ENCODE data around the gene GRAMD4. TPM values are rescaled to one million over a fixed set of nuclear protein-coding genes. Genes with fewer than 3 reads are reported as not detected.

The GRAMD4 gene
- total RNA-seq, 1 experiment from 2014 or later: 19.8 TPM

GRCh38 chr22:46727813-46728364 lies 107.7 kb downstream of the GRAMD4 start:
- peaks cover 2% of the 10 kb centered on the region; the same call in 1 of the 2 replicates for H3K4me1 ChIP-seq (ENCODE audit: insufficient read depth, low read length)
- H3K18ac ChIP-seq (ENCODE audit: insufficient read length, low read depth, low read length): no peak overlapping the region
- no peak overlapping the region for H3K4ac ChIP-seq (ENCODE audit: low read depth, low read length)
- H3K4me2 ChIP-seq (ENCODE audit: insufficient read depth, insufficient read length, low read length): no peak overlapping the region
- H3K9ac ChIP-seq (ENCODE audit: extremely low read depth, insufficient read length, low read length): no peak overlapping the region
- WGBS (ENCODE audit: extremely low coverage, insufficient read length, low lambda C conversion rate): no CpG with 5 or more reads among the region's 19 CpGs
- H4K91ac ChIP-seq (ENCODE audit: insufficient read length, low read depth, low read length): no peak overlapping the region
- no peaks in the 10 kb centered on the region for H3K23me2 ChIP-seq (ENCODE audit: insufficient read length, low read depth, low read length, poor library complexity, severe bottlenecking)
- H2AFZ ChIP-seq (ENCODE audit: low read length): no peak overlapping the region
- no peak overlapping the region for H4K8ac ChIP-seq (replicated peaks; ENCODE audit: insufficient read length, low read depth, low read length)
- H2AK5ac ChIP-seq (ENCODE audit: insufficient read length, low read length): no peak overlapping the region
- H3K27ac Mint-ChIP-seq: 0 out of 7 replicates have a peak overlapping the region, but pooled peaks of 1 of the 3 experiments have one; percentile 40
- no peak overlapping the region for H3K4me3 Mint-ChIP-seq
- H2BK5ac ChIP-seq (ENCODE audit: insufficient read length, low read length): no peak overlapping the region
- no peaks in the 10 kb centered on the region for H3K9me3 Mint-ChIP-seq
- peaks cover 2 to 19% (median 8%) of the 10 kb centered on the region in 3 experiments; a peak in 6 of 7 replicates for H3K36me3 Mint-ChIP-seq (ENCODE audit: insufficient read depth in 1 of 3, low read depth in 3 of 3)
- no peak overlapping the region for H2BK120ac ChIP-seq (ENCODE audit: low read depth, low read length, poor library complexity, severe bottlenecking)
- no peaks in the 10 kb centered on the region for H3K9me3 ChIP-seq (ENCODE audit: control insufficient read depth, low read depth, low read length)
- no peak overlapping the region for H3K23ac ChIP-seq (ENCODE audit: insufficient read length, low read depth, low read length)
- H3T11ph ChIP-seq (ENCODE audit: low read length): no peak overlapping the region
- H3K27me3 ChIP-seq (ENCODE audit: insufficient read depth, low read length): no peaks in the 10 kb centered on the region
- H2BK12ac ChIP-seq (ENCODE audit: insufficient read length, low read depth, low read length): no peak overlapping the region
- no peak overlapping the region for H3K56ac ChIP-seq (ENCODE audit: insufficient read length, low read depth, low read length)
- H4K20me1 ChIP-seq (ENCODE audit: control insufficient read depth, insufficient read depth, insufficient read length): peaks cover 10% of the 10 kb centered on the region
- no peaks in the 10 kb centered on the region; the same call in 1 of the 2 replicates for H3K27me3 Mint-ChIP-seq (ENCODE audit: low read depth)
- no peak overlapping the region for H2BK15ac ChIP-seq (ENCODE audit: low read depth, low read length)
- no peak for DNase-seq
- H4K5ac ChIP-seq (ENCODE audit: insufficient read length, low read depth, low read length): no peak overlapping the region
- no peaks in the 10 kb centered on the region for H3K79me2 ChIP-seq (ENCODE audit: insufficient read depth, low read length)
- H3K79me1 ChIP-seq (ENCODE audit: insufficient read depth, low read depth, low read length, poor library complexity, severe bottlenecking): no peaks in the 10 kb centered on the region
- TF ChIP-seq, protein P1, sequence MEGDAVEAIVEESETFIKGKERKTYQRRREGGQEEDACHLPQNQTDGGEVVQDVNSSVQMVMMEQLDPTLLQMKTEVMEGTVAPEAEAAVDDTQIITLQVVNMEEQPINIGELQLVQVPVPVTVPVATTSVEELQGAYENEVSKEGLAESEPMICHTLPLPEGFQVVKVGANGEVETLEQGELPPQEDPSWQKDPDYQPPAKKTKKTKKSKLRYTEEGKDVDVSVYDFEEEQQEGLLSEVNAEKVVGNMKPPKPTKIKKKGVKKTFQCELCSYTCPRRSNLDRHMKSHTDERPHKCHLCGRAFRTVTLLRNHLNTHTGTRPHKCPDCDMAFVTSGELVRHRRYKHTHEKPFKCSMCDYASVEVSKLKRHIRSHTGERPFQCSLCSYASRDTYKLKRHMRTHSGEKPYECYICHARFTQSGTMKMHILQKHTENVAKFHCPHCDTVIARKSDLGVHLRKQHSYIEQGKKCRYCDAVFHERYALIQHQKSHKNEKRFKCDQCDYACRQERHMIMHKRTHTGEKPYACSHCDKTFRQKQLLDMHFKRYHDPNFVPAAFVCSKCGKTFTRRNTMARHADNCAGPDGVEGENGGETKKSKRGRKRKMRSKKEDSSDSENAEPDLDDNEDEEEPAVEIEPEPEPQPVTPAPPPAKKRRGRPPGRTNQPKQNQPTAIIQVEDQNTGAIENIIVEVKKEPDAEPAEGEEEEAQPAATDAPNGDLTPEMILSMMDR (conservative IDR thresholded peaks at IDR 0.05): no peak
- H3K14ac ChIP-seq (ENCODE audit: insufficient read depth, low read length): no peak overlapping the region
- H2BK20ac ChIP-seq (ENCODE audit: low read depth, low read length, poor library complexity, severe bottlenecking): no peak overlapping the region
- no peak overlapping the region for H3K27ac ChIP-seq (ENCODE audit: insufficient read length, low read depth, low read length)
- H3K4me1 Mint-ChIP-seq: peaks cover 11 to 34% of the 10 kb centered on the region in 2 experiments

All from H9 (cell line).